ENCODE results near the gene C17orf67. TPM values are rescaled to one million over a fixed set of nuclear protein-coding genes. Genes with fewer than 3 reads are reported as not detected.

C17orf67 gene, protein sequence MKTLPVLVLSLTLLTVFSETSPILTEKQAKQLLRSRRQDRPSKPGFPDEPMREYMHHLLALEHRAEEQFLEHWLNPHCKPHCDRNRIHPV
- 0.68 and 0.70 TPM in 2 replicates for total RNA-seq (ENCODE audit: low replicate concordance)

DNA sequence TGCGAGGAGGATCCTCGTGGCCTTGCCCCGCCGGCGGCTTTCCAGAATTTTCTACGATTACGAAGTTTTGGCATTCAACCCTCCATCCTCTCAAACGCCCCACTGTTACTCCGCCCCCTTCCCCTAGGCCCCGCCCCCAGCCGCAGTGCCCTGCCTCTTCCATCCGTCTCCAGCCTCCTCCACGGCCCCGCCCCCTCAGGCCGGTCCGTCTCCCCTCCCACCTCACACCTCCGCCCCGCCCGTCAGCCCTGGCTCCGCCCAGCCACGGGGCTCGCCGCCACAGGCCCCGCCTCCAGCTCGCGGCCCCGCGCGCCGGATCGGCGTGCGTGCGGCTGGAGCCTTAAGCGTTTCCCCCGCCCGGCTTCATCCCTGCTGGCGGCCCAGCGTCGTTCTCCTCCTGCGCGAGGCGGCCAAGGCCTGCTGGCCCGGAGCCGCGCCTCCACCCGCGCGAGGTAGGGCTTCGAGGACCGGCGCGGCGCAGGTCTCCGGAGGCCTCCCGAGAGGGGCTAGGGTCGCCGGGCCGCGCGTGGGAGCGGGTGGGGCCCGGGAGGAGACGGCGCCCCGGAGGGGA, at the start of gene C17orf67, which contains the start of gene DGKE:
C17orf67 (minus strand) TSS at position 112 of the 571 bp plus-strand sequence. CDS start 18,110 bp downstream, outside the sequence.
DGKE (plus strand) TSS at position 343 of the 571 bp plus-strand sequence. CDS start 645 bp downstream, outside the sequence.

Other genes starting within 250 kb of the C17orf67 start
- gene NOG, start 240.2 kb downstream of the C17orf67 start, total RNA-seq (ENCODE audit: low replicate concordance), result 0.23 TPM in 1 of 2 replicates, not detected in the other
- 2.1 and 2.2 TPM in 2 replicates for gene DGKE, start 231 bp upstream of the C17orf67 start, total RNA-seq (ENCODE audit: low replicate concordance)
- gene TRIM25, start 80.1 kb upstream of the C17orf67 start, total RNA-seq (ENCODE audit: low replicate concordance), result 15.5 and 30.7 TPM in 2 replicates
- 5.0 and 10.6 TPM in 2 replicates for gene COIL, start 127.1 kb upstream of the C17orf67 start, total RNA-seq (ENCODE audit: low replicate concordance)
- gene SCPEP1, start 144.2 kb upstream of the C17orf67 start, total RNA-seq (ENCODE audit: low replicate concordance), result 48.1 and 96.4 TPM in 2 replicates

All from smooth muscle cell of the coronary artery (primary cell).